ENCODE results near the gene OR10J5.

DNA sequence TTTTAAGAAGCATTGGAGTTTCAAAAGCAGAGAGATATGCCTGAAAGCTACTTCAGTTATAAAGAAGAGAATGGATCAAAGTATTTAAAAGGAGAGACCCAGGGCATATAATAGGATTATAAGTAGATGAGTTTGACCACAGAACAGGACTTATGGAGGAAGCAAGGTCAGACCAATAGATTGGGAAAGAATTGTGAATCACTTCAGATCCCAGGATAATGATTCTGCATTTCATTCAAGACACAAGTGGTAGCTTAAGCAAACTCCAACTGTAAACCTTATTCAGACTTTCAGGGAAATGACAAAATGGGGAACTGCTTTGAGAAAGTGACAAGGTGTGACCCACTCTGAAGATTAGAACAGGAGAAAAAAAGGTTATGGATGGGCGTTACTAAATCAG is 18.9 kb upstream of the OR10J5 start:
- TF ChIP-seq, protein P1, sequence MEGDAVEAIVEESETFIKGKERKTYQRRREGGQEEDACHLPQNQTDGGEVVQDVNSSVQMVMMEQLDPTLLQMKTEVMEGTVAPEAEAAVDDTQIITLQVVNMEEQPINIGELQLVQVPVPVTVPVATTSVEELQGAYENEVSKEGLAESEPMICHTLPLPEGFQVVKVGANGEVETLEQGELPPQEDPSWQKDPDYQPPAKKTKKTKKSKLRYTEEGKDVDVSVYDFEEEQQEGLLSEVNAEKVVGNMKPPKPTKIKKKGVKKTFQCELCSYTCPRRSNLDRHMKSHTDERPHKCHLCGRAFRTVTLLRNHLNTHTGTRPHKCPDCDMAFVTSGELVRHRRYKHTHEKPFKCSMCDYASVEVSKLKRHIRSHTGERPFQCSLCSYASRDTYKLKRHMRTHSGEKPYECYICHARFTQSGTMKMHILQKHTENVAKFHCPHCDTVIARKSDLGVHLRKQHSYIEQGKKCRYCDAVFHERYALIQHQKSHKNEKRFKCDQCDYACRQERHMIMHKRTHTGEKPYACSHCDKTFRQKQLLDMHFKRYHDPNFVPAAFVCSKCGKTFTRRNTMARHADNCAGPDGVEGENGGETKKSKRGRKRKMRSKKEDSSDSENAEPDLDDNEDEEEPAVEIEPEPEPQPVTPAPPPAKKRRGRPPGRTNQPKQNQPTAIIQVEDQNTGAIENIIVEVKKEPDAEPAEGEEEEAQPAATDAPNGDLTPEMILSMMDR (conservative IDR thresholded peaks at IDR 0.05; ENCODE audit: low read length): no peak
- TF ChIP-seq EZH2phosphoT487 (IDR thresholded peaks at IDR 0.05; ENCODE audit: borderline replicate concordance, low read depth, low read length): no peak

Measured in OCI-LY7 (cell line).